Activated CD4-positive, alpha-beta T cell treated with anti-CD3 and anti-CD28 coated beads, Interleukin-2, amount 50 U/mL, for 1 hour (primary cell): ENCODE data around the gene KCNQ1.

Experiments
- DNase-seq: peaks from one replicate; pipeline ENCODE4 v3.0.0-alpha.2; 2020

Gene KCNQ1

GRCh38 chr11:2539371-2540222, 94.8 kb downstream of the KCNQ1 start:
- DNase-seq = no peak

- DNase-seq = no peak
Measured at GRCh38 chr11:2540223-2540991, 95.6 kb downstream of the KCNQ1 start.

DNA sequence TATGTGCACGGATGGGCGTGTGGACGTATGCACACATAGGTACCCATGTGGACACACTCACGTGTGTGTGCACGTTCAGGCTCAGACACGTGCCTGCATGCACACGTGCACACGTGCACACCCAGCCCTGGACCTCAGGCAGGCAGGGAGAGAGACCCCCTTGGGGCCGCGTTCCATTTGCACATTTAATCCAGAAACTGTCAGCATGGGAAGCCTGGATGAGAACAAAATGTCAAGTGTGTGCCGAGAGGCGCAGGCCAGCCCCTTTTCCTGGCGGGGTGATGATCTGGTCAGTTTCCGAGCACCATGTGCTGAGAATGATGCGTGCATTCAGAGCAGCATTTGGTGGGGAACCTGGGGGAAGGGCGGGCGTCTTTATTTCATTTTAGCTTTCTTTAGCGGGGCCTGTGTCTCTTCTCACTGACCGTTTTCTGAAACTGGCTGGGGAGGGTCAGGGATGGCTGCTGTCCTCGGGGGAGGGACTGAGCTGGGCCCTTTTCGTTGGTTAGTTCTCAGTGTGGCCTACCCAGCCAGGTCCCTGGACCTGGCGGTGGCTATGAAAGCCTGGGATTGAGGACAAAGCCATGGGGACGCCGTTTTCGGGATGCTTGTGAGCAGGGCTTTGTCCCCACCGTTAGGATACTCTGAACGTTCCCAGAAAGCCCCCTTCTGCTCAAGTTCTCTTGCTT, 96.3 kb downstream of the KCNQ1 start:
- DNase-seq = no peak

- no peak for DNase-seq
Measured at GRCh38 chr11:2541881-2542361, 97.1 kb downstream of the KCNQ1 start.

GRCh38 chr11:2542406-2542805, 97.6 kb downstream of the KCNQ1 start:
- DNase-seq = no peak

DNA sequence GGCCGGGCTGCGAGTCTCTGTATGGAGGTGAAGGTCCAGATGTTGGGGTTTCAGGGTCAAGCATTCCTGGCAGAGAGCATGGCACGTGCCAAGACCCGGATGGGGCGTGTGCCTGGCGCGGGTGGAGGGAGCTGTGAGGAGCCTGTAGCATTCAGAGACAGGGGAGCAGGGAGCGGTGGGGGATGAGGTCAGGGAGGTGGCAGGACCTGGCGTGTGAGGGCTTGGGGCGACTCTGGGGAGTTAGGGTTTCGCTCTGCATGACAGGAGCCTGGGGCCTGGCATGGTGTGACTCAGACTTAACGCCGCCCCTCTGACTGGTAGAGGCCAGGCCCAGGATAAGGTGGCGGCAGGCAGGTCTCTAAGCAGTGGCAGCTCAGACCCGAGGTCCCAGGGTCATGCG, 103.0 kb downstream of the KCNQ1 start:
- DNase-seq = no peak

GRCh38 chr11:2548596-2548995, 103.8 kb downstream of the KCNQ1 start:
- no peak for DNase-seq

DNA sequence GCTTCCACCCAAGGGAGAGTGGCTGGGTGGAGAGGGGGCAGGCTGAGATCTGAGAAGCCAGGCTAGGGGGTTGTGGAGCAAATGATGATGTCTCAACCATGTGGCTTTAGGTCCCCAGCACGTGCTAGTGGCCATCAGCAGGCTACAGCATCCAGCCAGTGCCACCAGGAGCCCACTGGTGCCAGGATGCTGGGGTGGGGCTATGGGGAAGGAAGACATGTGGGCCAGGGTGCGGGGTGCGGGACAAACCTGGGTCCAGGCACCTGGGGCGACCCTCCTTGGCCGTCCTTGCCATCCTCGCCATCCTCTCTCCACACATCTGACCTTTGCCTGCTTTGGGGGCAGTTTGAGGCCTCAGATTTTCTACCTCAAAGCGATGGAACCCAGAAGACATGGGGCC, 104.3 kb downstream of the KCNQ1 start:
- no peak for DNase-seq

DNA sequence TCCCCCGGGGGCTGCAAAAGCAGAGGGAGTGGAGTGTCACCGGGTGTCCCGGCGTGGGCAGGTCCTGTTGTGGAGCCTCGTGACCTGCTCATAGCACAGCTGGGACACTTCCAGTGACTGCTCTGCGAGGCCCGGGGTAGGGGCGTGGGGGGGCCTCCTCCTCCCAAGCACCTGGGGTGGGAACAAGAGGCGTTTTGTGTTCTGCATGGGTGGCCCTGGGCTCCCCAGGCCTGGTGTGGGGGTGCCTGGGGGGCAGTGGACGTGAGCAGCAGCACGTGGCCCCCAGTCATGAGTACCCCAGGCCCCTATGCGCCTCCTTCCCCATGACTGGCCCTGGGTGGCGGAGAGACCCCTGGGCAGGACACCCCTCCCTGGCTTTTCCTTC, 104.7 kb downstream of the KCNQ1 start:
- no peak for DNase-seq

DNA sequence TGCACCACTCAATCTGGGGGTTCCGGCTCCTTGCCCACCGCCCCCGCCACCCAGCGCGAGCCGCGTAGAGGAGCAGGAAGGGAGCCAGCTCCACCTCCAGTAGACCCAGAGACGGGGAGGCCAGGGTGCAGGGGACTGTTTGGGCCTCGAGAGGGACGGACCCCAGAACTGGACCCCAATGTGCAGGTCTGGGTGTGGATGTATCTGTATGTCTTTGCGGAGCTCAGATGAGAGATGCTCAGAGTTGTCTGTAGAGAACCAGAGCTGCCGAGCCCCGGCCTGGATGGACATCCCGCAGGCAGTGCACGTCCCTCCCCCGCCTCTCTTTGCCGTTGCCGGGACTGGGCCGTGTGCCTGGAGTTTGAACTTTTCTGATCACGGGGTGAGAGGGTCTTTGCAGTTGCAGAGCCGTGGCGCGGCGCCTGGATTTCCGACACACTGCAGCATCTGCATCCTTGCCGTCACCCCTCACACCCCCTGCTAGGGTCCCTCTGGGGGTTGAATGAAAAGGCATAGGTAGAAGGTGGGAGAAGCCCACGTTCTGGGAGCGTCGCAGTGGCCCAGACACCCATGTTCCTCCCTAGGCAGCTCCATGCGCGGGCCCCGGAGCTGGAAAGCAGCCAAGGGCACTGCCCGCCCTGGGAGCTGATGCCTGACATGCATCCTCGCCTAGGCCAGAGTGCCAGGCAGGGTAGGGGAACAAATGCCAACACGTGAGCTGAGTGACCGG, 105.2 kb downstream of the KCNQ1 start:
- DNase-seq = no peak

DNA sequence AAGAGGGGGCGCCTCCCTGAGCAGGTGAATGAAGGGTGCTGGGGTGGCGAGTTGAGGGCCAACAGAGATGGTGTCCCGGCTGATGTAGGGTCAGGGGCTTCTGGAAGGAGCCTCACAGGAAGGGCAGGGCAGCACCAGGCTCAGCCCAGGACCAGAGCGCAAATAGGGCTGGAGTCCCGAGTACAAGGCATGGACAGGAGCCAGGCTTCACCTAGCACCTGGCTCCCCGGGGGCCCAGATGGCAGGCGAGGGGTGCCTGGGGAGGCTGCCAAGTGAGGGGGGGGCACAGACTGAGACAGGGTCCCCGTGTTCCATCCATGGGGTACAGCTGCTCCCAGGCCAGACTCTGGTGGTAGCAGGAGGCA, 105.8 kb downstream of the KCNQ1 start:
- DNase-seq = no peak

GRCh38 chr11:2551131-2551530, 106.3 kb downstream of the KCNQ1 start:
- DNase-seq = no peak

- DNase-seq = no peak
Measured at GRCh38 chr11:2552210-2552609, 107.4 kb downstream of the KCNQ1 start.

DNA sequence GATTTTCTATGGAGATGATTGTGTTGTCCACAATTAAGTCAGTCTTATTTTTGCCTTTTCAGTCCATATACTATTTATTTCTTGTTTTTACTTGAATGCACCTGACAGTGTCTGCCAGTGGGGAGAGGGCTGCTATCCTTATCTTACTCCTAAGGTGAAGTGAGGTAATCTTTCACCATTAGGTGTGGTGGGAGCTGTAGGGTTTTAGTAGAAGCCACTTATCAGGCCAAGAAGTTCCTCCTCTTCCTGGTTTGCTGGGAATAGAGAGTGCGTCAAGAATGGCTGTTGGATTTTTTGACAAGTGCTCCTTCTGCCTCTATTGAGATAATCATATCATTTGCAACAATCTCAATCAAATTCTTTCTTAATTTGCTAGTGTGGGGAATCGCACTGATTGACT, 108.4 kb downstream of the KCNQ1 start:
- no peak for DNase-seq

DNA sequence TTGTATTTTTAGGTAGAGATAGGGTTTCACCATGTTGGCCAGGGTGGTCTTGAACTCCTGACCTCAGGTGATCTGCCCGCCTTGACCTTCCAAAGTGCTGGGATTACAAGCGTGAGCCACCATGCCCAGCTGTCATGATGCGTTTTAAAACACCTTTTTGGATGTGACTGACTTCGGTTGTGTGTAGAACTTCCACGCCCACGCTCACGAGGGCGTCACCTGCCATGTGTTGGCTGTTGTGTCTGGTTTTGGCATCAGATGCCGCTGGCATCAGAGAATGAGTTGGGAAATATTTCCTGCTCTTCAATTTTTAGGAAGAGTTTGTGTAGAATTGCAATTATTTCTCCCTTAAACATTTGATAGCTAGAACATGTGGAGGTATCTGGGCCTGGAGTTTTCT, 109.1 kb downstream of the KCNQ1 start:
- no peak for DNase-seq

GRCh38 chr11:2554338-2555207, 109.8 kb downstream of the KCNQ1 start:
- DNase-seq = no peak

DNA sequence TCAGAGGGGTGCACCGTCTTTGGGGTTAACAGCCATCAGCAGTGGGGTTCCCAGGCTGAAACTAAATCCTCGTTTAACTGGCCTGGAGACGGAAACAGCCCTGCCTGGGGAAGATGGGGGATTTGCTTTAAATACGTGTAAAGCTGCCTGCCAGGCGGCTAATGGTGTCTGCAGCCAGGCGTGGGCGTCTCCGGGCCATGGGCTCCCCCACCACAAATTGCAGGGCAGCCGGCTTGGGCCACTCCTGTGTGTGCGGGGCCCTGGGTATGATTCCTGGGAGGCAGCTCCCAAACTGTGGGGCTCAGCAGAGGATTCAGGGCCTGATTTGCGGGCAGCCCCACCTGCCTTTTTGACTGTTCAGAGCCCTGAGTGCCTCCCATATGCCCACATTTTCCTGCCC, 110.5 kb downstream of the KCNQ1 start:
- DNase-seq = no peak

- DNase-seq = no peak
Measured at GRCh38 chr11:2555891-2556290, 111.1 kb downstream of the KCNQ1 start.

- DNase-seq = no peak
Measured at GRCh38 chr11:2557381-2557780, 112.6 kb downstream of the KCNQ1 start.

- no peak for DNase-seq
Measured at GRCh38 chr11:2558397-2558796, 113.6 kb downstream of the KCNQ1 start.

DNA sequence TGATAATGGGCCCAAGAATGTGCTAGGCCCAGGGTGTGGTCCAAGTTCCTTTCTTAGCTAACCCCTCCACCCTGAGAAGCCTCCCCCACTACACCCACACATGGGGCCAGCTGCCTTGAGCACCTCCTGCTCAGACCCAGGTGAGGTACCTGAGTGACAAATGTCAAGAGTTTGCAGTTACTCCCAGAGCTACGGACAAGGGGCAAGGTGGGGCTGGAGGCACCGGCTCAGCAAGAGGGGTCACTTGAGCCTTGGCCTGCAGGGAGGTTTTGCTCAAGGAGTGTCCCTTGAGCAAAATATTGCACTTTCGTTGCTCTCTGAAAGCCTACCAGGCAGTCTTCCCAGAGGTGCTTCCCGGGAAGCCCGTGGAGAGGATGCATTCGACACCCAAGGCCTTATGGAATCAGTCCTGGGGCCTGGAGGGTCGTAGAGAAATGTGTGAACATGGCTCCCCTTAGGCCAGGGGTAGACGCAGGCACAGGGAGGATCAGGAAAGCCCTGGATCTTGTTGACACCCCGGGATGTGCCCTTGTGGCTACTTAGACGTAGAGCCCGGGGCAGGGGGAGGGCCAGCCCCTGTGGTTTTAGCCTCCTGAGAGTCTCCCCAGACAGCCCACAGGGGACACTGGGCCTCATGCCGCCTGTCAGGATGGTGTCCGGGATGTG, 114.2 kb downstream of the KCNQ1 start:
- DNase-seq = no peak
